OCI-LY3 (cell line): ENCODE measurements around the gene IL4R.

Experiments used
- EZH2phosphoT487 ChIP-seq: fragments of 200-600 bp; shearing (Covaris generic); IDR thresholded peaks from 2 replicates; pipeline ENCODE4 v1.6.1; 2018; ENCODE audit warnings: antibody characterized with exemption, mixed run types, low read depth
- TF ChIP-seq, protein P1 (sequence below): fragments of 200-600, 300-600 bp; sonication (generic); IDR thresholded peaks from 2 replicates; pipeline ENCODE4 v1.5.1; 2014; ENCODE audit warnings: antibody characterized with exemption, low read length, low read depth

GRCh38 chr16:27378871-27379481, 65.2 kb downstream of the IL4R start:
- TF ChIP-seq, protein P1, sequence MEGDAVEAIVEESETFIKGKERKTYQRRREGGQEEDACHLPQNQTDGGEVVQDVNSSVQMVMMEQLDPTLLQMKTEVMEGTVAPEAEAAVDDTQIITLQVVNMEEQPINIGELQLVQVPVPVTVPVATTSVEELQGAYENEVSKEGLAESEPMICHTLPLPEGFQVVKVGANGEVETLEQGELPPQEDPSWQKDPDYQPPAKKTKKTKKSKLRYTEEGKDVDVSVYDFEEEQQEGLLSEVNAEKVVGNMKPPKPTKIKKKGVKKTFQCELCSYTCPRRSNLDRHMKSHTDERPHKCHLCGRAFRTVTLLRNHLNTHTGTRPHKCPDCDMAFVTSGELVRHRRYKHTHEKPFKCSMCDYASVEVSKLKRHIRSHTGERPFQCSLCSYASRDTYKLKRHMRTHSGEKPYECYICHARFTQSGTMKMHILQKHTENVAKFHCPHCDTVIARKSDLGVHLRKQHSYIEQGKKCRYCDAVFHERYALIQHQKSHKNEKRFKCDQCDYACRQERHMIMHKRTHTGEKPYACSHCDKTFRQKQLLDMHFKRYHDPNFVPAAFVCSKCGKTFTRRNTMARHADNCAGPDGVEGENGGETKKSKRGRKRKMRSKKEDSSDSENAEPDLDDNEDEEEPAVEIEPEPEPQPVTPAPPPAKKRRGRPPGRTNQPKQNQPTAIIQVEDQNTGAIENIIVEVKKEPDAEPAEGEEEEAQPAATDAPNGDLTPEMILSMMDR: no peak
- TF ChIP-seq EZH2phosphoT487: no peak
